Astrocyte (in vitro differentiated cells and primary cell): Measurements from ENCODE around the gene KCNAB1. TPM values are rescaled to one million over a fixed set of nuclear protein-coding genes. Genes with fewer than 3 reads are reported as not detected.
A peak's percentile ranks its signal among the peaks of the same experiment; 100 is the strongest.

Source experiments
- DNase-seq: peaks from one replicate; pipeline ENCODE4 v3.0.0-alpha.2; 2010; ENCODE audit warnings: low read depth
- FAIRE-seq: peaks from 2 replicates; lab custom pipeline; 2011; peaks lifted over from hg19 to GRCh38; lab: Jason Lieb, UNC
- H2AFZ ChIP-seq: 2 replicates; pipeline ENCODE4 v1.6.0; 2012; ENCODE audit warnings: low read depth, low read length, inconsistent platforms
- H3K27ac ChIP-seq: 2 replicates; pipeline ENCODE4 v1.5.1; 2011; ENCODE audit warnings: low read depth, low read length, inconsistent platforms
- H3K27me3 ChIP-seq: 2 replicates; pipeline ENCODE4 v1.6.0; 2011; ENCODE audit warnings: low read length, inconsistent platforms; ENCODE audit not compliant: insufficient read depth
- H3K36me3 ChIP-seq: 2 replicates; pipeline ENCODE4 v1.5.1; 2011; ENCODE audit warnings: low read length, inconsistent platforms; ENCODE audit not compliant: insufficient read depth
- H3K4me1 ChIP-seq: 2 replicates; pipeline ENCODE4 v1.5.1; 2011; ENCODE audit warnings: low read length, inconsistent platforms; ENCODE audit not compliant: insufficient read depth
- H3K4me2 ChIP-seq: 2 replicates; pipeline ENCODE4 v1.6.0; 2012; ENCODE audit warnings: low read length, inconsistent platforms
- H3K4me3 ChIP-seq: 2 replicates; pipeline ENCODE4 v1.5.1; 2011; ENCODE audit warnings: low read depth, mild to moderate bottlenecking, low read length, inconsistent platforms; ENCODE audit not compliant: insufficient read depth
- H3K79me2 ChIP-seq: 2 replicates; pipeline ENCODE4 v1.6.0; 2012; ENCODE audit warnings: mild to moderate bottlenecking, low read length, inconsistent platforms; ENCODE audit not compliant: insufficient read depth
- H3K9ac ChIP-seq: 2 replicates; pipeline ENCODE4 v1.6.0; 2012; ENCODE audit warnings: mild to moderate bottlenecking, low read length, inconsistent platforms
- H3K9me3 ChIP-seq: 2 replicates; pipeline ENCODE4 v1.5.1; 2012; ENCODE audit warnings: low read depth, mild to moderate bottlenecking, low read length, inconsistent platforms; ENCODE audit not compliant: insufficient read depth
- H4K20me1 ChIP-seq: 2 replicates; pipeline ENCODE4 v1.6.0; 2012; ENCODE audit warnings: low read length, inconsistent platforms; ENCODE audit not compliant: insufficient read depth
- H3K27ac Mint-ChIP-seq: one replicate; pipeline ENCODE4 v1.8.0; 2021; ENCODE audit warnings: mild to moderate bottlenecking, mixed read lengths; ENCODE audit not compliant: unreplicated experiment
- H3K27me3 Mint-ChIP-seq: one replicate; pipeline ENCODE4 v1.8.0; 2021; ENCODE audit warnings: low read depth, mixed read lengths; ENCODE audit not compliant: unreplicated experiment
- H3K36me3 Mint-ChIP-seq: one replicate; pipeline ENCODE4 v1.8.0; 2021; ENCODE audit warnings: low read depth, mixed read lengths; ENCODE audit not compliant: unreplicated experiment
- H3K4me1 Mint-ChIP-seq: one replicate; pipeline ENCODE4 v1.8.0; 2021; ENCODE audit warnings: low read depth, mixed read lengths; ENCODE audit not compliant: unreplicated experiment
- H3K4me3 Mint-ChIP-seq: one replicate; pipeline ENCODE4 v1.8.0; 2021; ENCODE audit warnings: mild to moderate bottlenecking, moderate library complexity, mixed read lengths; ENCODE audit not compliant: unreplicated experiment
- H3K9me3 Mint-ChIP-seq: one replicate; pipeline ENCODE4 v1.8.0; 2021; ENCODE audit warnings: mild to moderate bottlenecking, mixed read lengths; ENCODE audit not compliant: unreplicated experiment
- CTCF ChIP-seq: IDR thresholded peaks from 2 replicates; pipeline ENCODE4 v1.5.1; 2011; ENCODE audit warnings: low read depth, mild to moderate bottlenecking, inconsistent platforms, low read length, moderate library complexity; ENCODE audit not compliant: insufficient read depth
- EZH2 ChIP-seq: IDR thresholded peaks from 2 replicates; pipeline ENCODE4 v1.6.1; 2012; ENCODE audit warnings: mild to moderate bottlenecking, low read length, inconsistent platforms; ENCODE audit not compliant: insufficient read depth
- total RNA-seq: library from RNA; stranded (reverse); gene quantifications from 2 replicates; pipeline ENCODE4 v1.2.1, GENCODE V29; 2021

Gene KCNAB1
- total RNA-seq, 1 donor from 2014 or later, result 0.30 TPM

- Histone ChIP-seq H3K27ac (no peak overlapping the region), H2AFZ (no peak overlapping the region), H3K79me2 (no peaks in the 10 kb centered on the region), H3K4me3 (no peak overlapping the region), H3K36me3 (no peaks in the 10 kb centered on the region), H3K27me3 (peaks cover 2% of the 10 kb centered on the region), H4K20me1 (no peaks in the 10 kb centered on the region), H3K9ac (no peak overlapping the region), H3K4me1 (no peaks in the 10 kb centered on the region), H3K4me2 (no peak overlapping the region), H3K9me3 (no peaks in the 10 kb centered on the region)
- peaks cover 2% of the 10 kb centered on the region for H3K27me3 Mint-ChIP-seq
- H3K4me3 Mint-ChIP-seq, result no peak overlapping the region
- H3K27ac Mint-ChIP-seq, result no peak overlapping the region
- H3K9me3 Mint-ChIP-seq, result no peaks in the 10 kb centered on the region
- no peaks in the 10 kb centered on the region for H3K4me1 Mint-ChIP-seq
- FAIRE-seq (no peak), DNase-seq (no peak)
- H3K36me3 Mint-ChIP-seq, result no peaks in the 10 kb centered on the region
- no peak for TF ChIP-seq EZH2
Measured at GRCh38 chr3:156443079-156443478, 322.7 kb downstream of the KCNAB1 start.

- FAIRE-seq (no peak), DNase-seq (peak; percentile 85)
- Histone ChIP-seq H3K4me2 (no peak overlapping the region), H3K36me3 (no peaks in the 10 kb centered on the region), H3K27ac (no peak overlapping the region), H3K27me3 (peaks cover 2% of the 10 kb centered on the region), H3K79me2 (no peaks in the 10 kb centered on the region), H3K4me3 (no peak overlapping the region), H4K20me1 (no peaks in the 10 kb centered on the region), H3K9me3 (no peaks in the 10 kb centered on the region), H3K9ac (no peak overlapping the region), H2AFZ (no peak overlapping the region), H3K4me1 (no peaks in the 10 kb centered on the region)
- Mint-ChIP-seq H3K9me3 (no peaks in the 10 kb centered on the region), H3K4me3 (no peak overlapping the region), H3K27ac (no peak overlapping the region), H3K4me1 (no peaks in the 10 kb centered on the region), H3K36me3 (no peaks in the 10 kb centered on the region), H3K27me3 (peaks cover 2% of the 10 kb centered on the region)
- TF ChIP-seq EZH2, result no peak
- TF ChIP-seq CTCF, result no peak
Measured at GRCh38 chr3:156445117-156446090, 325.0 kb downstream of the KCNAB1 start.

GRCh38 chr3:156448300-156448699 is 327.9 kb downstream of the KCNAB1 start:
- H3K4me1 Mint-ChIP-seq, result no peaks in the 10 kb centered on the region
- no peak overlapping the region for H3K4me3 Mint-ChIP-seq
- TF ChIP-seq EZH2, result no peak
- peak; percentile 52 for TF ChIP-seq CTCF
- H3K4me2 ChIP-seq, result no peak overlapping the region
- DNase-seq (no peak), FAIRE-seq (no peak)
- peaks cover 2% of the 10 kb centered on the region for H3K27me3 ChIP-seq
- H3K27me3 Mint-ChIP-seq, result peaks cover 2% of the 10 kb centered on the region
- H3K9me3 Mint-ChIP-seq, result no peaks in the 10 kb centered on the region
- H3K79me2 ChIP-seq, result no peaks in the 10 kb centered on the region
- no peaks in the 10 kb centered on the region for H3K4me1 ChIP-seq
- no peak overlapping the region for H2AFZ ChIP-seq
- H3K27ac Mint-ChIP-seq, result no peak overlapping the region
- H4K20me1 ChIP-seq, result no peaks in the 10 kb centered on the region
- no peaks in the 10 kb centered on the region for H3K9me3 ChIP-seq
- no peaks in the 10 kb centered on the region for H3K36me3 Mint-ChIP-seq
- H3K4me3 ChIP-seq, result no peak overlapping the region
- H3K9ac ChIP-seq, result no peak overlapping the region
- H3K27ac ChIP-seq, result no peak overlapping the region
- H3K36me3 ChIP-seq, result no peaks in the 10 kb centered on the region
